HepG2 (cell line): ENCODE measurements around the gene CPNE1. TPM values are rescaled to one million over a fixed set of nuclear protein-coding genes. Genes with fewer than 3 reads are reported as not detected.

Source experiments
- ARID5B ChIP-seq: IDR thresholded peaks from 2 replicates; pipeline ENCODE4 v1.4.0; 2020; ENCODE audit warnings: mild to moderate bottlenecking, missing genetic modification reagents
- DMAP1 ChIP-seq: IDR thresholded peaks from 2 replicates; pipeline ENCODE4 v1.6.1; 2016
- E2F1 ChIP-seq: sonication (generic); formaldehyde crosslinking; IDR thresholded peaks from 2 replicates; pipeline ENCODE4 v1.5.0; 2020; ENCODE audit warnings: missing genetic modification reagents
- FOXA3 ChIP-seq: IDR thresholded peaks from 2 replicates; pipeline ENCODE4 v1.6.1; 2016; ENCODE audit warnings: missing genetic modification reagents, missing compliant biosample characterization
- GATAD1 ChIP-seq: IDR thresholded peaks from 2 replicates; pipeline ENCODE4 v1.6.1; 2016; ENCODE audit warnings: missing genetic modification reagents, missing compliant biosample characterization
- MEF2D ChIP-seq: sonication (generic); formaldehyde crosslinking; IDR thresholded peaks from 2 replicates; pipeline ENCODE4 v1.5.1; 2020; ENCODE audit warnings: mild to moderate bottlenecking, missing genetic modification reagents
- MYPOP ChIP-seq: sonication (generic); formaldehyde crosslinking; IDR thresholded peaks from 2 replicates; pipeline ENCODE4 v1.8.1; 2023; ENCODE audit warnings: mild to moderate bottlenecking, moderate library complexity, missing genetic modification reagents
- ZNF713 ChIP-seq: sonication (generic); formaldehyde crosslinking; IDR thresholded peaks from 2 replicates; pipeline ENCODE4 v1.4.0; 2020; ENCODE audit warnings: mild to moderate bottlenecking, missing genetic modification reagents
- ZNF878 ChIP-seq: sonication (generic); formaldehyde crosslinking; IDR thresholded peaks from 2 replicates; pipeline ENCODE4 v1.8.1; 2023; ENCODE audit warnings: mild to moderate bottlenecking, missing genetic modification reagents, moderate library complexity
- ZUFSP ChIP-seq: sonication (generic); formaldehyde crosslinking; IDR thresholded peaks from 2 replicates; pipeline ENCODE4 v1.9.0; 2021; ENCODE audit warnings: missing genetic modification reagents, mild to moderate bottlenecking, borderline replicate concordance
- polyA plus RNA-seq, 8 experiments: library from polyadenylated mRNA; depleted of rRNA in 3 of 8; stranded (reverse) in 7 of 8; unstranded in 1 of 8; fragments of >200 nt; fragmentation: Illumina TruSeq in 4 of 8; extraction: Trizol in 4 of 8; gene quantifications; 2 replicates each; pipeline versions ENCODE4 v1.2.1 to v1.2.3, GENCODE V29; 2011 to 2016; ENCODE audit warnings: low read depth in 4 of 8, missing spikeins in 1 of 8, mixed read lengths in 1 of 8; ENCODE audit not compliant: insufficient read depth in 1 of 8
- total RNA-seq, 5 experiments: library from RNA; depleted of rRNA; stranded (reverse); fragments of >200 nt; fragmentation: Illumina TruSeq; extraction: Trizol; gene quantifications; 2 replicates each; pipeline ENCODE4 v1.2.3, GENCODE V29; 2016; ENCODE audit warnings: low read depth in 1 of 5
- TF ChIP-seq, protein P1 (sequence below): IDR thresholded peaks from 2 replicates; pipeline ENCODE4 v1.6.1; 2016; ENCODE audit warnings: low read depth, control low read depth
- TF ChIP-seq, protein P2 (sequence below): sonication (generic); formaldehyde crosslinking; IDR thresholded peaks from 2 replicates; pipeline ENCODE4 v1.4.0; 2020; ENCODE audit warnings: mild to moderate bottlenecking, missing genetic modification reagents
- TF ChIP-seq, protein P3 (sequence below): sonication (generic); formaldehyde crosslinking; conservative IDR thresholded peaks from 2 replicates; pipeline ENCODE4 v1.4.0; 2020; ENCODE audit warnings: mild to moderate bottlenecking, missing genetic modification reagents, moderate library complexity

CPNE1 gene
- total and polyA plus RNA-seq, 2 of the 13 experiments (the other 11 are each of a cell fraction or from before 2014, with no cell fraction given): 408 to 431 TPM

- peak; percentile 62; the same call in 1 of the 2 replicates for TF ChIP-seq E2F1 (CRISPR knock-in tag)
- TF ChIP-seq MYPOP: peak; percentile 14; the same call in 1 of the 2 replicates
- TF ChIP-seq, protein P1, sequence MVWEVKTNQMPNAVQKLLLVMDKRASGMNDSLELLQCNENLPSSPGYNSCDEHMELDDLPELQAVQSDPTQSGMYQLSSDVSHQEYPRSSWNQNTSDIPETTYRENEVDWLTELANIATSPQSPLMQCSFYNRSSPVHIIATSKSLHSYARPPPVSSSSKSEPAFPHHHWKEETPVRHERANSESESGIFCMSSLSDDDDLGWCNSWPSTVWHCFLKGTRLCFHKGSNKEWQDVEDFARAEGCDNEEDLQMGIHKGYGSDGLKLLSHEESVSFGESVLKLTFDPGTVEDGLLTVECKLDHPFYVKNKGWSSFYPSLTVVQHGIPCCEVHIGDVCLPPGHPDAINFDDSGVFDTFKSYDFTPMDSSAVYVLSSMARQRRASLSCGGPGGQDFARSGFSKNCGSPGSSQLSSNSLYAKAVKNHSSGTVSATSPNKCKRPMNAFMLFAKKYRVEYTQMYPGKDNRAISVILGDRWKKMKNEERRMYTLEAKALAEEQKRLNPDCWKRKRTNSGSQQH (CRISPR knock-in tag): 0 out of 2 replicates have a peak, but pooled peaks have one; percentile 51
- peak; percentile 97 for TF ChIP-seq ARID5B
- TF ChIP-seq, protein P2, sequence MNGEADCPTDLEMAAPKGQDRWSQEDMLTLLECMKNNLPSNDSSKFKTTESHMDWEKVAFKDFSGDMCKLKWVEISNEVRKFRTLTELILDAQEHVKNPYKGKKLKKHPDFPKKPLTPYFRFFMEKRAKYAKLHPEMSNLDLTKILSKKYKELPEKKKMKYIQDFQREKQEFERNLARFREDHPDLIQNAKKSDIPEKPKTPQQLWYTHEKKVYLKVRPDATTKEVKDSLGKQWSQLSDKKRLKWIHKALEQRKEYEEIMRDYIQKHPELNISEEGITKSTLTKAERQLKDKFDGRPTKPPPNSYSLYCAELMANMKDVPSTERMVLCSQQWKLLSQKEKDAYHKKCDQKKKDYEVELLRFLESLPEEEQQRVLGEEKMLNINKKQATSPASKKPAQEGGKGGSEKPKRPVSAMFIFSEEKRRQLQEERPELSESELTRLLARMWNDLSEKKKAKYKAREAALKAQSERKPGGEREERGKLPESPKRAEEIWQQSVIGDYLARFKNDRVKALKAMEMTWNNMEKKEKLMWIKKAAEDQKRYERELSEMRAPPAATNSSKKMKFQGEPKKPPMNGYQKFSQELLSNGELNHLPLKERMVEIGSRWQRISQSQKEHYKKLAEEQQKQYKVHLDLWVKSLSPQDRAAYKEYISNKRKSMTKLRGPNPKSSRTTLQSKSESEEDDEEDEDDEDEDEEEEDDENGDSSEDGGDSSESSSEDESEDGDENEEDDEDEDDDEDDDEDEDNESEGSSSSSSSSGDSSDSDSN (CRISPR knock-in tag): peak; percentile 38; the same call in 1 of the 2 replicates
- TF ChIP-seq DMAP1 (CRISPR knock-in tag): no peak
- TF ChIP-seq MEF2D (CRISPR knock-in tag): peak; percentile 62; the same call in 1 of the 2 replicates
- TF ChIP-seq, protein P3, sequence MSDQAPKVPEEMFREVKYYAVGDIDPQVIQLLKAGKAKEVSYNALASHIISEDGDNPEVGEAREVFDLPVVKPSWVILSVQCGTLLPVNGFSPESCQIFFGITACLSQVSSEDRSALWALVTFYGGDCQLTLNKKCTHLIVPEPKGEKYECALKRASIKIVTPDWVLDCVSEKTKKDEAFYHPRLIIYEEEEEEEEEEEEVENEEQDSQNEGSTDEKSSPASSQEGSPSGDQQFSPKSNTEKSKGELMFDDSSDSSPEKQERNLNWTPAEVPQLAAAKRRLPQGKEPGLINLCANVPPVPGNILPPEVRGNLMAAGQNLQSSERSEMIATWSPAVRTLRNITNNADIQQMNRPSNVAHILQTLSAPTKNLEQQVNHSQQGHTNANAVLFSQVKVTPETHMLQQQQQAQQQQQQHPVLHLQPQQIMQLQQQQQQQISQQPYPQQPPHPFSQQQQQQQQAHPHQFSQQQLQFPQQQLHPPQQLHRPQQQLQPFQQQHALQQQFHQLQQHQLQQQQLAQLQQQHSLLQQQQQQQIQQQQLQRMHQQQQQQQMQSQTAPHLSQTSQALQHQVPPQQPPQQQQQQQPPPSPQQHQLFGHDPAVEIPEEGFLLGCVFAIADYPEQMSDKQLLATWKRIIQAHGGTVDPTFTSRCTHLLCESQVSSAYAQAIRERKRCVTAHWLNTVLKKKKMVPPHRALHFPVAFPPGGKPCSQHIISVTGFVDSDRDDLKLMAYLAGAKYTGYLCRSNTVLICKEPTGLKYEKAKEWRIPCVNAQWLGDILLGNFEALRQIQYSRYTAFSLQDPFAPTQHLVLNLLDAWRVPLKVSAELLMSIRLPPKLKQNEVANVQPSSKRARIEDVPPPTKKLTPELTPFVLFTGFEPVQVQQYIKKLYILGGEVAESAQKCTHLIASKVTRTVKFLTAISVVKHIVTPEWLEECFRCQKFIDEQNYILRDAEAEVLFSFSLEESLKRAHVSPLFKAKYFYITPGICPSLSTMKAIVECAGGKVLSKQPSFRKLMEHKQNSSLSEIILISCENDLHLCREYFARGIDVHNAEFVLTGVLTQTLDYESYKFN (CRISPR knock-in tag): peak; percentile 90
- TF ChIP-seq ZUFSP (CRISPR knock-in tag): no peak
- peak; percentile 75; the same call in 1 of the 2 replicates for TF ChIP-seq ZNF878 (CRISPR knock-in tag)
- TF ChIP-seq FOXA3 (CRISPR knock-in tag): 0 out of 2 replicates have a peak, but pooled peaks have one; percentile 1
- TF ChIP-seq GATAD1 (CRISPR knock-in tag): peak; percentile 57; the same call in 1 of the 2 replicates
- 0 out of 2 replicates have a peak, but pooled peaks have one; percentile 45 for TF ChIP-seq ZNF713 (CRISPR knock-in tag)
These were observed 30.6 kb upstream of the CPNE1 start (continued) for GRCh38 chr20:35695245-35695749.
